WTC11 (cell line): Measurements from ENCODE around the gene MRPL40.

ENCODE experiments used
- AR ChIP-seq: fragments of 250-450 bp; sonication (Bioruptor Pico); IDR thresholded peaks from 2 replicates; pipeline ENCODE4 v1.9.0; 2021; ENCODE audit warnings: mild to moderate bottlenecking
- ATF1 ChIP-seq: sonication (generic); formaldehyde crosslinking; IDR thresholded peaks from 2 replicates; pipeline ENCODE4 v1.8.1; 2023; ENCODE audit warnings: mild to moderate bottlenecking, moderate library complexity, missing genetic modification reagents
- CTCF ChIP-seq: fragments of 200-600 bp; IDR thresholded peaks from 2 replicates; pipeline ENCODE4 v1.8.0; 2022; ENCODE audit warnings: antibody characterized with exemption
- ESRRA ChIP-seq: sonication (generic); formaldehyde crosslinking; IDR thresholded peaks from 2 replicates; pipeline ENCODE4 v1.8.1; 2022; ENCODE audit warnings: mild to moderate bottlenecking, missing genetic modification reagents, borderline replicate concordance
- FOXP4 ChIP-seq: sonication (generic); formaldehyde crosslinking; IDR thresholded peaks from 2 replicates; pipeline ENCODE4 v1.8.0; 2022; ENCODE audit warnings: mild to moderate bottlenecking, missing genetic modification reagents
- JUN ChIP-seq: sonication (generic); formaldehyde crosslinking; IDR thresholded peaks from 2 replicates; pipeline ENCODE4 v1.8.0; 2023; ENCODE audit warnings: mild to moderate bottlenecking, missing genetic modification reagents
- NR1H2 ChIP-seq: sonication (generic); formaldehyde crosslinking; IDR thresholded peaks from 2 replicates; pipeline ENCODE4 v1.9.0; 2021; ENCODE audit warnings: mild to moderate bottlenecking, moderate library complexity, missing genetic modification reagents
- TEAD4 ChIP-seq: sonication (generic); formaldehyde crosslinking; IDR thresholded peaks from 2 replicates; pipeline ENCODE4 v1.8.0; 2022; ENCODE audit warnings: mild to moderate bottlenecking, missing genetic modification reagents
- ZNF232 ChIP-seq: sonication (generic); formaldehyde crosslinking; IDR thresholded peaks from 2 replicates; pipeline ENCODE4 v1.8.0; 2022; ENCODE audit warnings: mild to moderate bottlenecking, missing genetic modification reagents
- ZNF263 ChIP-seq: sonication (generic); formaldehyde crosslinking; IDR thresholded peaks from 2 replicates; pipeline ENCODE4 v1.8.1; 2022; ENCODE audit warnings: low read depth, mild to moderate bottlenecking, moderate library complexity, missing genetic modification reagents
- ZNF671 ChIP-seq: fragments of 250-450 bp; sonication (Bioruptor Pico); IDR thresholded peaks from 2 replicates; pipeline ENCODE4 v1.8.0; 2021; ENCODE audit warnings: mild to moderate bottlenecking

GRCh38 chr22:19480173-19480568 lies 47.8 kb downstream of the MRPL40 start:
- no peak for TF ChIP-seq AR
- no peak for TF ChIP-seq ZNF263 (CRISPR knock-in tag)
- TF ChIP-seq ATF1 (CRISPR knock-in tag) = no peak
- TF ChIP-seq JUN (CRISPR knock-in tag) = no peak
- TF ChIP-seq TEAD4 = no peak
- TF ChIP-seq CTCF = no peak
- TF ChIP-seq FOXP4 (CRISPR knock-in tag) = no peak
- TF ChIP-seq ESRRA = no peak
- TF ChIP-seq ZNF671 (CRISPR knock-in tag) = no peak
- no peak for TF ChIP-seq ZNF232
- no peak for TF ChIP-seq NR1H2 (CRISPR knock-in tag)
